COLO668 (cell line): ENCODE results near the gene AP1B1.
"Not testable (repeated sequence)": the region's sequence is repeated elsewhere in the genome, so short reads cannot be mapped to it uniquely, and the experiment has no call there.

Experiments
- DNase-seq: peaks from one replicate; lab custom pipeline; 2025; ENCODE audit not compliant: unreplicated experiment; lab: John Stamatoyannopoulos, UW

The AP1B1 gene

DNA sequence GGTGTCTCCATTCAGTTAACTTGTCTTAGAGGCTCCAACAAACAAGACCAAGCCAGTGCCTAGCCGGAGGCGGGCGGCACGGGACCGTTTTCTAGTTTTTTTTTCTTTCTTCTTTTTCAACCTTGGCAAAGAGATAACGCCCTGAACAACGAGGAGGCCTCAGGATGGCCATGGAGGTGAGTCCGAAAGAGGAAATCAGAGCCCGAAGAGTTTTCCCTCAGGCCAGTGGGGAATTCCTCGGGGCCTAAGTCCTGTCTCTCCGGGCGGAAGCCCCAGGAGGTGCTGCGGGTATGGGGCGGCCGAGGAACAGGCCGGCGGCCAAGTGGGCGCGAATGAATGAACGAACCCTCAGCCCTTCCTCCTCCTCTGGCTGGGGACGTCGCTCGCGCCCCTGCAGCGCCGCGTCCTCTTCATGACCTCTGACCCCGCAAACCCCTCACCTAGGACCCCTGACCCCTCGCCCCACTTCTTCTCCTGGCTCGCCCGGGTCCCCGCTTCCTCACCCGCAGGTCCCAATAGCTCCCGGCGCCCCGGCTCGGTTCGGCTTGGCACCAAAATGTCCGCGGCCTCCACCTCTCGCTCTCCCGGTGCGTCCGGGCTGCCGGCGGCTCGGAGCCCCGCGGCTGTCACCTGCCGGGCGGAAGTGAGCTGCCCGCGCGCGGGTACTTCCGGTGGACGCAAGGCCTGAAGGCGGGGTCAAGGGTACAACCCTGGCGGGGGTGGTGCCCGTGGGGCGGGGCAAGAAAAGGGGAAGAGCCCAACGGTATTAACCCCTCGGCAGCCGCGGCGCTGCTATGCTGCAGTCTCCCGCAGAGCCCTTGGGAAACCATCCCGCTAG, at the start of gene AP1B1:
Gene AP1B1, minus strand, starts transcription at position 650 of the 838 bp plus-strand sequence. CDS start 21,327 bp downstream, outside the sequence.
- DNase-seq = peak; percentile 98

DNA sequence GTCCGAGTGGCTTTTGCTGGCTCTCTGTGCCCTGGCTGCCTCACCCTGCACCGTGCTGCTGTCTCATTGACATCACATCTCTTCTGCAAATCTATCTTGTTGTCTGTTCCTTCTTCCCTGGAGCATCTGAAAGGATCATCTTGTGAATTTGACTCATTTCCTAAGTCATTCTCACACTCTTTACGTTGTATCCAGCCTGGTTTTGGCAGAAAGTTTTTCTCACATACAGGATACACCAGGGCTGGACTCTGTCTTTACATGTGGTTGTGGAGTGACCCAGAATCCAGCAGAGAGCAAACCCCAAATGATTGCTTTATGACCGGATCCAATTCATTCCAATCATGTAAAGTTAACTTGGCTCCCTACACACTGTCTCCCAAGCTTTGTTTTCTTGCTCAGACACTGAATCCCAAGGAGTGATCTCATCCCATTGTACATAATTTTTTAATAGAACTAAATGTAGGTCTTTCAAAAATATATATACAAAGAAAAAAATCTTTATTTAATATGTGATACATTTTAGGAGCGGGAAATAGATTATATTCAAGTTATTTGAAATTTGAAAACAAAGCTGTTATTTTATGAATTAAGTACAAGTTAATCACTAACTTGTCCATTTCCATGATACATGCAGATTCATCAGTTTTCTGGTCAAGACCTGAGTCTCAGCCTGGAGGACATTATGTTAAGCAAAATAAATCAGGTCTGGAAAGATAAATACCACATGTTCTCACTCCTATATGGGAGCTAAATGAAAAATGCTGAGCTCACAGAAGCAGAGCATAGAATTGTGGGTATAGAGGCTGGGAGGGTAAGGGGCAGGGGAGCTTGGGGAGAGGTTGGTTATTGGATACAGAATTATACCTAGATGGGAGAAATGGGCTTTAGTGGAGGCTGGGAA, 47.1 kb upstream of the AP1B1 start:
- DNase-seq = no peak

DNA sequence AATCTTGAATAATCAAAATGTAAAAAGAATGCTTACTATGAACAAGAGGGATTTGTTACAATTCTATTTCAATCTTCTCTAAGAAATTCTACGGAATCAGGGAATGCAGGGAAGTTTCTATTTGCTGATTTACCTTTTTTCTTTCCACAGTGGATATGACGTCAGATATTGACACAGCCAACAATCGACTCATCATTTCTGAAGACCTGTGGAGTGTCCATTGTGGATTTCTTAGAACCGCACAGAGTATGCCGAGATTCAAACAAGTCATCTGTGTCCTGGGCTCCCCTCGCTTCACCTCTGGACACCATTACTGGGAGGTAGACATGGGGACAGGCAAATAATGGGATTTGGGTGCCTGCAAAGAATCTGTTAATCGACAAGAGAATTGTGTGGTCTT, 45.9 kb upstream of the AP1B1 start:
- no peak for DNase-seq

DNA sequence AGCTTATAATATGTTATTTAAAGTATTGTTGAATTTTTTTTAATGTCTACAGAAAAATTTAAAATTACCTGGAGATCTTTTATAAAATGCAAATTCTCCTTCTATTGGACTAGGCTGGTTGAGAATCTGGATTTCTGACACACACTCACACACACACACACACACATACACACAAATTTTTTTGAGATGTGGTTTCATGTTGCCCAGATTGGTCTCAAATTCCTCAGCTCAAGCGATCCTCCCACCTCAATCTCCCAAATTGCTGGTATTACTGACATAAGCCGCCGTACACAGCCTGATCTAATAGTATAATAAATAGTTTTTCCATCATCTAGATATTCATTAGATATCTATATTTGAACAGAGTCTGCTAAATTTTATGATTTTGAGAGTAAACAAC, 45.5 kb upstream of the AP1B1 start:
- no peak for DNase-seq

DNA sequence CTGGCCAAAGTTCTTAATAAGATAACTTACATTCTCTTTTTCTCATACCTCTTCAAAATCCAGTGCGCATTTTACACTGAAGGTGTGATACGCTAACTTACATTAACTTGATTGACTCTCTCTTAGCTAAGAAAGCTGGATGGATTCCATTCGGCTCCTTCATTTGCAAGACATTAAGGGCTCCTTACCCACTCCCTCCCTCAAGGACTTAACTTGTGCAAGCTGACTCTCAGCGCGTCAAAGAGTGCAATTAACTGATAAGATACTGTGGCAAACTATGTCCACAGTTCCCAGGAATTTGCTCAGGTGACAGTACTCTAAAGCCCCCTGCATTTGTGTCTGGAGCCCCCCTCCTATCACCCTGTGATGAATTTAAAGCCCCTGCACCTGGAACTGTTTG, 43.6 kb upstream of the AP1B1 start:
- no peak for DNase-seq

DNA sequence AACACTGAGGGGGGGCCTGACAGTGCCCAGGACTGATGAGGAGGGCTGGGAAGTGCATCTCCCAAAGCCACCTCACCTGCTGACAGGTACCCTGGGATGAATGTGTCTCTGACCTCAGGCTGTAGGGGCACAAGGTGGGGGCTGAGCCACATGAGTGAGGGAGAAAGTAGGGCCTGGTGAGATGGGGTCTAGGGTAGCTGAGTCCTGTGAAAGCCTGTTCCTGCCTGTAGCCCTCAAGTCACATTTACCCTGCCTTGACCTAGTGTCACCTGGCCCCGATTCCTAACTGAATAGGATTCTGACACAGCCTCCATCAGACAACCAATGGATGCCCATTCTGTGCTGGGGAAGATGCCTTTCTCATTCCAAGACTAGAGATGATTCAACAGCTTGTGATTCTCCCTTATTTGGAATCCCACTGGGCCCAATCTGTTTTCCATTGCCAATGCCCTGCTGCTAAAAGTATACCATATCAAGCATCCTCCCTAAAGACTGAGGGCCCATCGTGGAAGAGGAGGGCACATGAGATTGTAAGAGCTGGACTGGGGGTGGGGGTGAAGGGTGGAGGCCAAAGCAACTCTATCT, 38.9 kb upstream of the AP1B1 start:
- DNase-seq = no peak

DNA sequence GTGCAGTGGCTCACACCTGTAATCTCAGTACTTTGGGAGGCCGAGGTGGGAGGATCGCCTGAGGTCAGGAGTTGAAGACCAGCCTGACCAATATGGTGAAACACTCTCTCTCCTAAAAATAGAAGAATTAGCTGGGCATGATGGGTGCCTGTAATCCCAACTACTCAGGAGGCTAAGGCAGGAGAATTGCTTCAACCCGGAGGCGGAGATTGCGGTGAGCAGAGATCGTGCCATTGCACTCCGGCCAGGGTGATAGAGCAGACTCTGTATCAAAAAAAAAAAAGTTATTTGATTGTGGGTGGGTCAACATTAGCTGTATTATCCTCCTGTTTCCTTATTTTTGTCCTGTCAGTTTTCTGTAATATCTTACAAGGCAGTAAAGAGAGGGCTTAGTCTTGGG, 38.1 kb upstream of the AP1B1 start:
- no peak for DNase-seq

DNA sequence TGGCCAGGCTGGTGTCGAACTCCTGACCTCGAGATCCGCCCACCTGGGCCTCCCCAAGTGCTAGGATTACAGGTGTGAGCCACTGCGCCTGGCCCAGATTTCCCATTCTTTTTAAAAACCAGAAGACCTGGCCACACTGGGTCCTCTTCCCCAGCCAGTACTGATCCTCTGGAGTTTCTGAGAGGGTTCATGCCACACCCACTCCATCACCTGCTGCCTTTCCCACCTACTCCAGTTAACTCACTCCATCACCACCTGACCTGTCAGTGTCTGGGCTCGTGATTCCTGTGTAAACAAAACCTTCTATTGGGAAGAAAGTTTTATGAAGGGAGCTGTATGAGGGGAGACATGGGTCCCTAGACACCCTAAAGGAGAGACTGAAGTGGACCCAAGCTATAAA, 30.3 kb upstream of the AP1B1 start:
- not testable (repeated sequence) for DNase-seq

DNA sequence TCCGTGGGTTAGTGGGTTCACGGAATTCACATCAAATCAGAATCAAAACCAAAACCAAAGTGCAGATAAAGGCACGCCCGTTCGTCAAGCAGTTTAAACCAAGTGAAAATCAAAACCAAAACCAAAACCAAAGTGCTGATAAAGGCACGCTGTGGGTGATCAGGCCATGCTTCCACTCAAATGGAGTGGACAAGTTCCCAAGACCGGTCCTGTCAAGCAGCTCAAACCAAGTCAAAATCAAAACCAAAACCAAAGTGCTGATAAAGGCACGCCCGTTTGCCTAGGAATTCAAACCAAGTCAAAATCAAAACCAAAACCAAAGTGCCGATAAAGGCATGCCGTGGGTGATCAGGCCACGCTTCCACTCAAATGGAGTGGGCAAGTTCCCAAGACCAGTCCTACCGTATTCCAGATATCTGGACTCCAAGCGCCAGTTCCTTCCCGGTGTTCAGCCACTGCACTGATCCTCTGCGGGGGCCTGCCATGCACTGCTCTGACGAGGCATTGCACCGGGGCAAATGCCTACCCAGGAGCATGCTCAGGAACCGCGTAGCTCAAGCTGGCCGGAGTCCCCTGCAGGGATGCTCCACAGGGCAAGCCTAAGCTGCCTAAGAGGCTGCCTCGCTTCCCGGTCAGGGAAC, 26.7 kb upstream of the AP1B1 start:
- DNase-seq = peak; percentile 34

DNA sequence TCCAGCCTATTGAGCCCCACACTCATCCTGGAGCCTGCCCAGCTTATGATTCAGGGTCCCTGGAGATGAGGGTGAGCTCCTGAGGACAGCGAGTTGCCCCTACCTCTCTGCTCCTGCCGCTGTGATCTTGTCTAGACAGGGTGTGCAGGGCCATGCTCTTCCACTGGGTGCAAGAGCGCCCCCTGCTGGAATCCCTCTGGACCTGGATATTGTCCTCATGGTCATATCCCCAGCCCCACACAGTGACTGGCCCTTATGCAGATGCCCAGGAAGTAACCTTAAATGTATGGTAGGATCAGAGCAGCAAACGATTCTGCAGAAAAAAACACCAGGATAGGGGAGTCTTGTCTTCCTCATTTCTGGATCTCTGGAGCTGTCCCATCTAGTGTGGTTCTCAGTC, 24.4 kb upstream of the AP1B1 start:
- peak; percentile 18 for DNase-seq

DNA sequence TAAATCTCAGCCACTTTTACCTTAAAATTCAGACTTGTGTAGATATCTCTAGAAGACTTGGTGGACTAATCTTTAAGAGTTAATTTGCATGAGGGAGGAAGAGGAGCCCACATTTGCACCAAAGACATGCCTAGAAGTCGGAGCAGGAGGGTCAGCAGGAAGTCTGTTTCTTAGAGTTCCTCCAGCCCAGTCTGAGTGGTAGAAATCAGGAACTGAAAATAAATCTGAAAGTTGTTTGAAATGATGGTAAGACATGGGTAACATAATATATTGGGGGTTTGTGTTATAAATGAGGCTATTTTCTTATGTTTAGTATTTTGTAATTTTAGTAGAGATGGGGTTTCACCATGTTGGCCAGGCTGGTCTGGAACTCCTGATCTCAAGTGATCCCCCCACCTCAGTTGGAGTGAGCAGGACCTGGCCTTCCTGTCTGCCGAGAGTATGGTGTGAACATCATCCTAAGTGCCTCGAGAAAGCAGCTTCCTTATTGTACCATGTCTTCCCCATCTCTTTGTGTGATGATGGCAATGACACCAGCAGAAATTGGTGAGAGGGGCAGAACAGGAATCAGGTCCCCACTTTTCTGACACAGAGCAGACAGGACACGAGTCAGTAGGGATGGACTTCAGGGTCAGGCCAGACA, 23.3 kb upstream of the AP1B1 start:
- DNase-seq = not testable (repeated sequence)

DNA sequence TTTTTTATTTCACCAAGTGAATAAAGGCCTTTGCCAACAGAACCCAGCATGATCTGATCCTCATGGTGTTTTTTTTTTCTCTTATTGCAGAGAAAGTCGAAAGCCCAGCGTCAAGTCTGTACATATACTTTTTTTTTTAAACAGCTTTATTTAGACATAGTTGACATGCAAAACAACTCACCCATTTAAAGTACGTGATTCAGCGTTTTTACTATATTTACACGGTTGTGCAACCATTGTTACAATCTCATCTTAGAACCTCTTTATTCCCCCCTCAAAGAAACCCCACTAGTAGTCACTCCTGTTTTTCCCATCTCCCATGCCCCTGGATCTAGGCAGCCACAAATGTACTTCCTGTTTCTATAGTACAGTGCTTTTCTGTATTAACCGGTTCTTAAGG, 20.6 kb upstream of the AP1B1 start:
- DNase-seq = no peak

DNA sequence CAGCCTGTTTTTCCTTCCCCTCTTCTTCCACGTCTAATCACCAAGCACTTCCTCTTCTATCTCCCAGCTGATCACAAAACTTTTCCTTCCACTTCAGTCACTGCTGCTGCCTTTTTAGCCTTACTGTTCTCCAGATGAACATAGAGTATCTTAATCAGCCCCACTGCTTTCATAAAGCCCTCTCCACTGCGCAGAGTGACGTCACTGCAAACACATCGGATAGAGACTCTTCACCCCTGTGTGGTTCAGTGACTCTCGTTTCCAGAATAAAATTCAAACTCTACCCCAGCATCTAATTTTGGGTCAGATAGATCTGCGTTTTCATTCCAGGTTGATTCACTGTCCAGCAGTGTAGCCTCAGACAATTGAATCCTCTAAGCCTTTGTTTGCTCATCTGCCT, 13.2 kb upstream of the AP1B1 start:
- DNase-seq = not testable (repeated sequence)

DNA sequence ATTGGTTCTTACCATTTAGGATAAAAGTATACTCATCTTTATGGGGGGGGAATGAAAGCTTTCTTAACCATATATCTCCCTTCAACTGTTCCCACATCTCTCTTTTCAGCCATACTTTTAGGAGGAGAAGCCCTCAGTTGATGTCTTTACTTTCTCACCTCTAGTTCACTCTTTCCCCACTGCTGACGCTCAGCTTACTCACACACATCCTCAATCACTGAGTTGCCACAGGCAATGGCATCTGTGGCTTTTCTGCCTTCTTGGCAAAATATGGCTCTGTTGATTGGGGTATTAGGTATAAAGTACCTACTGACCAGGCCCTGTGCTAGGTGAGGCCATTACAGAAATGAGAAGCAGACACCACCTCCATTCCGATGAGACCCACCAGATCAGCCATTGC, 12.2 kb upstream of the AP1B1 start:
- no peak for DNase-seq

DNA sequence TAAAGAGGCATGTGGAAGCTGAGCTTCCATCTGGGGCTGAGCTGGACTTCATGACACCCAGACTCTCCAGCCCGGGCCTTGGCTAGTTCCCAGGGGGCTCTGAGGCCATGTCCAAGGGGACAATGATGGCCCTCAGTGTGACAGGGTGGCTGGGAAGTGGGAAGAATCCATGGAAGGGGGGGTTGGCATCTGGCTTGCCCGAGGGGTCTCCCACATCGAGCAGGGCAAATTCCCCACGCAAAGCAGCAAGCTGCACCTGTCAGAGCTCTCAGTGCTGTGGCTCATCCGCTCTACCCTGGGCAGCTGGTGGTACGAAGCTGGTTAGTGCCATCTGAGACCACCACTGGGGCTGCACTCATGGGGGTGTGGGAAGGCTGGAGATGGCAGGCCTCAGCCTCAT, 9.4 kb upstream of the AP1B1 start:
- DNase-seq = no peak

DNA sequence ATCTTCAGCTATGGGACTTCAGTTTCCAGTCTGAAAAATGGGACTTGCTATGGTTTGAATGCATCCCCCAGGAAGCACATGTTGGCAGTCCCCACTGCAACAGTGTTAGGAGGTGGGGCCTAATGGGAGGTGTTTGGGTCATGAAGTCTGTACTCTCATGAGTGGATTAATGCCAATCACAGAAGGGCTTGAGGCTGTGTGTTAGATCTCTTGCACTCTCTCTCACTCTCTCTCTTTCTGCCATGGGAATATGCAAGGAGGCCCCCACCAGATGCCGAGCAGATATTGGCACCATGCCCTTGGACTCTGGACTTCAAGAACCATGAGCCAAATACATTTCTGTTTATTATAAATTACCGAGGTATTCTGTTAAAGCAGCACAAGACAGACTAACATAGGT, 7.8 kb upstream of the AP1B1 start:
- no peak for DNase-seq

DNA sequence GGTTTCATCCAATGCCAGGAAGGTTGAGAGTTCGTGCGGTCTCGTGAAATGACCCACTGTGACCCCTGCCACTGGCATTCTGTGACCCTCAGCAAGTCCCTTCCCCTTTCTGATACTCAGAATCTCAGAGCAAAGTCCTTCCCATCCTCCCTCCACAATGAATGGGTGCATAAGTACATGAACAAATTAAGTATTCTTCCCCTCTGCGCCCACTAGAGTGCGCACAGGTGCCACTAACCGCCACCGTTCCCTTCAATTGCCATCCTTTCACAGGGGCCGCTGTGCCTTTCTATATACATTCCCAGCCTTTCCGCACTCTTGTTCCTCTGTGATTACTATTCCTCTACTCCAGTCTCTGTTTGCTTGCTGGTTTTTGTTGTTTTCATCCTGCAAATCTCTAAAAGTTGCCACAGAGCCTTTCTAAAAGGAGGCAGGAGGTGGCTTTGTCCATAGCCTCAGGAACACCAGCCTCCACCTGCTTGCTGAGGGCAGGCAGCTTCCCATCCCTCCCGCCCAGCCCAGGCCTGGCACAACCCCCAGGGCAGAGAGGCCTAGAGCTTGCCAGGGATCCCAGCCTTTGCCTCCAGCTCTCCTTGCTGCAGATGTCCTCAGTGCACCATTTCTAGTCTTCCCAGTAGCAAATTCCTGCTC, 6.7 kb upstream of the AP1B1 start:
- peak; percentile 71 for DNase-seq

DNA sequence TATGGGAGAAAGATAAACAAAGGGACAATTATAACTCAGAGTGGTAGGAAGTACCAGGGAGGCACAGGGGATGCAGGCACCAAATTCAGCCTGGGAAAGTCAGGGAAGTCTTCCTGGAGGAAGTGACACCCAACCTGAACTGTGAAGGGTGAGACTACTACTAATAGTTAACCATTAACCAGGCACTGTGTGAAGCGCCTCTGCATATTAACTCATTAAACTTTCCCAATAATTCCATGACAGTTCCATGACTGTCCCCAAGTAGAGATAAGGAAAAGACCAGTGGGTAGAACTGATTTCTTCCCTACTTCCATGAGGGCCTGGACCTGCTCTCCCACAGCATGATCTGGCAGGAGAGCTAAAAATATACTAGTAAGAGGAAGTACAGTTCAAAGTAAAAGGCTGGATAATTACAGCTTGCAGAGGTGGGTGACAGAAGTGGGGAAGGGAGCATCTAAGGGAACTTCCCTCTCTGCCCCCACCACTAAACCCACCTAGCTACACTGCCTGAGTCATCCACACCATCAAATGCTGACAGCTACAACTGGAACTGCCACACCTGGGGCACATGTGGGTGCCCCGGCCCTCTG, 4.7 kb upstream of the AP1B1 start:
- DNase-seq = no peak

DNA sequence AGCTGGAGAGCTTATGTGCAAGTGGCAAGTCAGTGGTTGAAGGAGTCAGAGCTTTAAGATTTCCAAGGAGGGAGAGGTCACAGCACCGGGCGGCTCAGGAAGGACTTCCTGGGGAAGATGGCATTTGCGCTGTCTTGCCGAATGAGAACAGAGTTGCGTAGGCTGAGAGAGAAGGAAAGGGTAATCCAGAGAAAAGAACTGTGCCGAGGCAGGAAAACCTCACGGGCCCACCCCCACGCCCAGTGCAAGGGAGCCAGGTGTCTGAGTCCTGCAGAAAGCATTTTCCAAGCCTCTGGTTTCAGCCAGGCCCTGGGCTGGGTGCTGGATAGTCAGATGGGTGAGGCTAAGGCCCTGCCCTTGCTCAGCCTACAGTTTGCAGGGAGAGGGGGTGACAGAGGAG, 3.2 kb upstream of the AP1B1 start:
- DNase-seq = no peak

DNA sequence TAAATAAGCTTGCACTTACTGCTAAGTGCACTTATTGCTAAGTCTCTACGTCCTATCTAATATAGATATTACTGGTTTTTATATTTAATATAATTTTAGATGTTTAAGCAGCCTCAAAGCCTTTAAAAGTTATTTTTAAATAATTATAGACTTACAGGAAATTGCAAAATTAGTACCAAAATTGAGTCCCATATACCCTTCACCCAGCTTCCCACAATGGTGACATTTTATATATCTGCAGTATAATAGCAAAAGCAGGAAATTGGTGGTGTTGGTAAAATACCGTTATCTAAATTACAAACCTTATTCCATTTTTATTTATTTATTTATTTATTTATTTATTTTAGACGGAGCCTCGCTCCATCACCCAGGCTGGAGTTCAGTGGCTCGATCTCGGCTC, 1.9 kb upstream of the AP1B1 start:
- DNase-seq = no peak
